Stimulated activated effector memory CD8-positive, alpha-beta T cell treated with anti-CD3 and anti-CD28 coated beads, Interleukin-12 subunit alpha, Interleukin-12 subunit beta, amount 100 ng/mL, for 72 hours (primary cell): ENCODE measurements around the gene CRHBP.
"Not testable (repeated sequence)": the region's sequence is repeated elsewhere in the genome, so short reads cannot be mapped to it uniquely, and the experiment has no call there.

Experiments used
- ATAC-seq: fragments of 150-1000 bp; cut with Tn5 transposase; 2 replicates; pipeline ENCODE4 v1.10.0; 2021
- DNase-seq, 2 donors: peaks; one replicate each; pipeline ENCODE4 v3.0.0; 2021 to 2022; ENCODE audit warnings: low spot score in 2 of 2
- H3K27ac Mint-ChIP-seq: one replicate; pipeline ENCODE4 v1.8.0; 2022; ENCODE audit warnings: mild to moderate bottlenecking, mixed read lengths
- H3K36me3 Mint-ChIP-seq: one replicate; pipeline ENCODE4 v1.8.0; 2022; ENCODE audit warnings: mild to moderate bottlenecking, mixed read lengths
- H3K4me1 Mint-ChIP-seq: one replicate; pipeline ENCODE4 v1.8.0; 2022; ENCODE audit warnings: mixed read lengths
- H3K4me3 Mint-ChIP-seq: one replicate; pipeline ENCODE4 v1.8.0; 2022; ENCODE audit warnings: mild to moderate bottlenecking, mixed read lengths
- H3K9me3 Mint-ChIP-seq: one replicate; pipeline ENCODE4 v1.8.0; 2022; ENCODE audit warnings: mixed read lengths

CRHBP gene, protein sequence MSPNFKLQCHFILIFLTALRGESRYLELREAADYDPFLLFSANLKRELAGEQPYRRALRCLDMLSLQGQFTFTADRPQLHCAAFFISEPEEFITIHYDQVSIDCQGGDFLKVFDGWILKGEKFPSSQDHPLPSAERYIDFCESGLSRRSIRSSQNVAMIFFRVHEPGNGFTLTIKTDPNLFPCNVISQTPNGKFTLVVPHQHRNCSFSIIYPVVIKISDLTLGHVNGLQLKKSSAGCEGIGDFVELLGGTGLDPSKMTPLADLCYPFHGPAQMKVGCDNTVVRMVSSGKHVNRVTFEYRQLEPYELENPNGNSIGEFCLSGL

DNA sequence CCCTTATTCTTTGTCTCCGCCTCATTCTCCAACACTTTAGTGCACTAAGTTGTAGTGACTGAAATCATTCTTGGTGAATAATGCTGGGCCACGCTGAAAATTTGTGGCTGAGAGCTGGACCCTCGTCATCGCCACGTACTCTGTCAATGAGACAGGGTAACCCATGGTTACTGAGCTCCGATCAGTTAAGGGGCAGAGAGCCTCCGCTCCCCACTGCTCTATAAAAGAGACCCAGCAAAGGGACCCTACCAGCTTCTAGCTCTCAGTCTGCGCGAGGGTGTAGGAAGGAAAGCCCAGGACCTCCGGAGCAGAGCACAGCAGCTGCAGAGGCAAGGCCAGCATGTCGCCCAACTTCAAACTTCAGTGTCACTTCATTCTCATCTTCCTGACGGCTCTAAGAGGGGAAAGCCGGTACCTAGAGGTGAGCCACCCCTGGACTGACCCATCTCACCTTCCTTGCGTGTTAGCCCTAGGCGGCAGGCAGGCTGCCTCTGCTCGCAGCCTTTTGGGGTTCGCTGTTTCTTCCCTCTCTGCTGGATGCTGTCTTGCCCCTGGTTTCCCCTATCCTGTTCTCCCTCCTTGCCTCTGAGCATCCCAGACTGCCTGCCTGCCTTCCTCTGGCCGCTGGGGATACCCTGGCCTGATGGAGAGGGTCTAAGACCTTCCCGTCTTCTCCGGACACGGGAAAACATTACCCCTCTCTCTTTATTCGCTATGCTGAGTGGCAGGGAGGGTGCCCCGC is at the start of gene CRHBP:
TSS of gene CRHBP (plus strand) at position 251 of the 742 bp plus-strand sequence. CDS start at position 341, 90 bp downstream.
- Mint-ChIP-seq H3K27ac (no peak within 1 kb of the TSS), H3K4me1 (peaks cover 6% of the 10 kb centered on the region), H3K9me3 (no peaks in the 10 kb centered on the region), H3K4me3 (no peak within 1 kb of the TSS), H3K36me3 (no peaks in the 10 kb centered on the region)
- ATAC-seq: peak; percentile 13
- DNase-seq: no peak

- DNase-seq (no peak), ATAC-seq (no peak)
- Mint-ChIP-seq H3K36me3 (no peaks in the 10 kb centered on the region), H3K9me3 (no peaks in the 10 kb centered on the region), H3K4me1 (no peaks in the 10 kb centered on the region), H3K27ac (no peak overlapping the region), H3K4me3 (no peak overlapping the region)
Observed at GRCh38 chr5:76908166-76908565, 44.7 kb upstream of the CRHBP start.

- H3K36me3 Mint-ChIP-seq, H3K4me1 Mint-ChIP-seq, ATAC-seq, DNase-seq, H3K9me3 Mint-ChIP-seq, H3K27ac Mint-ChIP-seq, H3K4me3 Mint-ChIP-seq: not testable (repeated sequence)
Observed at GRCh38 chr5:76910344-76910933, 42.4 kb upstream of the CRHBP start.

DNA sequence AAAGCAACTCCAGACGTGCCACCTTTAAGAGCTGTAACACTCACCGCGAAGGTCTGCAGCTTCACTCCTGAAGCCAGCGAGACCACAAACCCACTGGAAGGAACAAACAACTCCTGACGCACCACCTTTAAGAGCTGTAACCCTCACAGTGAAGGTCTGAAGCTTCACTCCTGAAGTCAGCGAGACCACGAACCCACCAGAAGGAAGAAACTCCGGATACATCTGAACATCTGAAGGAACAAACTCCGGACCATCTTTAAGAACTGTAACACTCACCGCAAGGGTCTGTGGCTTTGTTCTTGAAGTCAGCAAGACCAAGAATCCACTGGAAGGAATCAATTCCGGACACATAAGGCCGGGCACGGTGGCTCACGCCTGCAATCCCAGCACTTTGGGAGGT is 38.2 kb upstream of the CRHBP start:
- not testable (repeated sequence) for H3K9me3 Mint-ChIP-seq, H3K4me3 Mint-ChIP-seq, ATAC-seq

GRCh38 chr5:76918539-76918938 is 34.3 kb upstream of the CRHBP start:
- no peak overlapping the region for H3K27ac Mint-ChIP-seq
- ATAC-seq (peak; percentile 85), DNase-seq (no peak)
- H3K36me3 Mint-ChIP-seq: no peaks in the 10 kb centered on the region
- no peaks in the 10 kb centered on the region for H3K9me3 Mint-ChIP-seq
- H3K4me3 Mint-ChIP-seq: no peak overlapping the region
- no peaks in the 10 kb centered on the region for H3K4me1 Mint-ChIP-seq

More for the DNA sequence above, 38.2 kb upstream of the CRHBP start:
- not testable (repeated sequence) for H3K4me1 Mint-ChIP-seq, H3K36me3 Mint-ChIP-seq, DNase-seq, H3K27ac Mint-ChIP-seq

- H3K4me1 Mint-ChIP-seq: no peaks in the 10 kb centered on the region
- DNase-seq: no peak
- no peak overlapping the region for H3K4me3 Mint-ChIP-seq
- no peak for ATAC-seq
- H3K27ac Mint-ChIP-seq: no peak overlapping the region
- H3K36me3 Mint-ChIP-seq: no peaks in the 10 kb centered on the region
- H3K9me3 Mint-ChIP-seq: no peaks in the 10 kb centered on the region
Observed at GRCh38 chr5:76920491-76920890, 32.4 kb upstream of the CRHBP start.

DNA sequence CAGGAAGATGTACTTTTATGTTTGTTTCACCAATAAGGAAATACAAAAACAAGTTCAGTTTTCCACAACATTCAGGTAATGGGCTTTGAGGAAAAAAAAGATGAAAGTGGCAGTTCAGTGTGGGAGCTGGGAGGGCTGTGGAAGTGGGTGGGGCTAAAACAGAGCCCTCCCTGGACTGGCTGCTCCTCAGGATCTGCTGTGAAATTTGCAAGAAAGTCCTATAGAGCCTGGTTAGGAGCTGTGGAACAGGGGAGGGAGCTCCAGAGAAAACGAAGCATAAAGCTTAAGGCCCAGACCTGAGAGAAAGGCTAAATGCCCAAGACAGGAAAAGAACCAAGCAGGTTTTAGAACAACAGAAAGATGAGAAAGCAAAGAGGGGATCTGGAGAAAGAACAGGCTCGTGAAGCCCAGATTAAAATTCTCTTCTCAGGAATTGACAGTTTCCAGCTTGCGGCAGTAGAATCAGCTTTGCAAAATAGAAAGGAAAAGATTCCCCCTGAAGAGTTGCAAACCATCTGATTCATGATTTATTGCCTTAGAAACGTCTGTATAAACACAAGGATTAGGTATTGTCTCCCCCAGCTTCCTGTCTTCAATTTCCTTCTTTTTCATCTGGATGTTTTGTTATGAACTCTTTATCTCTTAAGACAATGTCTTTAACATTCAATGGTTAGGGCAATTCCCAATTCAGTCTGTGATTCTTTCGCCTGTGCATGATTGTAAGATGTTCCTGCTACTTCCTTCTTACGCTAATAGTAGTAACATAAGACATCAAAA is 26.3 kb upstream of the CRHBP start:
- H3K4me3 Mint-ChIP-seq: no peak overlapping the region
- H3K36me3 Mint-ChIP-seq: no peaks in the 10 kb centered on the region
- no peaks in the 10 kb centered on the region for H3K9me3 Mint-ChIP-seq
- no peaks in the 10 kb centered on the region for H3K4me1 Mint-ChIP-seq
- H3K27ac Mint-ChIP-seq: no peak overlapping the region
- ATAC-seq: no peak
- no peak for DNase-seq

GRCh38 chr5:76927961-76928360 is 24.9 kb upstream of the CRHBP start:
- peak; percentile 26 for ATAC-seq
- Mint-ChIP-seq H3K4me1 (no peaks in the 10 kb centered on the region), H3K36me3 (no peaks in the 10 kb centered on the region), H3K27ac (no peak overlapping the region), H3K9me3 (no peaks in the 10 kb centered on the region), H3K4me3 (no peak overlapping the region)
- no peak for DNase-seq

- H3K9me3 Mint-ChIP-seq: no peaks in the 10 kb centered on the region
- H3K27ac Mint-ChIP-seq: no peak overlapping the region
- DNase-seq: no peak
- H3K36me3 Mint-ChIP-seq: no peaks in the 10 kb centered on the region
- H3K4me1 Mint-ChIP-seq: no peaks in the 10 kb centered on the region
- H3K4me3 Mint-ChIP-seq: no peak overlapping the region
- no peak for ATAC-seq
Observed at GRCh38 chr5:76930083-76930482, 22.8 kb upstream of the CRHBP start.

DNA sequence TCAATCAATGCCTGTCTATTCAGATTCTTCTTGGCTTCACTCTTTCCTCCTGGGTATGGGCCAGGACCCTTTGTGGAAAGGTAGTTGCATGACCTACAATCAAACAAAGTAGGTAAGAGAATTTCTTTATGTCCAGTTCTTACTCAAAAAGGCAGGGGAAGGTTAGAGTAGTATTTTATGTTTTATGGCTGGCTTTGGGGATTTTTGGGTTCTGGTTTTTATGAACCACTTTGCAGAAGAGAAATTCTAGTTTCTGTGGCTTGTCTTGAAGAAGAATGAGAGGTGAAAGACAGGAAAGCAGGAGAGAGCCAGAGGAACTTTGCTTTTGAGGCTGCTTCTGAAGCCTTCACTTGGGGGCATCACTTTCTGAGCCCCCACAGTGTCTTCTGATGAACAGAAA is 14.7 kb upstream of the CRHBP start:
- Mint-ChIP-seq H3K4me3 (no peak overlapping the region), H3K4me1 (peaks cover 14% of the 10 kb centered on the region), H3K27ac (no peak overlapping the region), H3K9me3 (peaks cover 2% of the 10 kb centered on the region), H3K36me3 (no peaks in the 10 kb centered on the region)
- ATAC-seq (peak; percentile 43), DNase-seq (no peak)

DNA sequence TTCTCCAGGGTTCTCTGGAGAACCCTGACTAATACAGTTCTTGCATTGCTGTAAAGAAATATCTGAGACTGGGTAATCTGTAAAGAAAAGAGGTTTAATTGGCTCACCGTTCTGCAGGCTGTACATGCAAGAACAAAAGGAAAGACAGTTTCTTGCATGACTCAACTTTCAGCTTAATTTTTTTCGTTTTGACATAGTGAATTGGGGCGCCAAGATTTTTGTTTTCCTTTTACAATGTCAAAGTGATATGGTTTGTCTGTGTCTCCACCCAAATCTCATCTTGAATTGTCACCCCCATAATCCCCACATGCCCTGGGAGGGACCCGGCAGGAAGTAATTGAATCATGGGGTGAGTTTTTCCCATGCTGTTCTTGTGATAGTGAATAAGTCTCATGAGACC is 11.8 kb upstream of the CRHBP start:
- DNase-seq (no peak), ATAC-seq (peak; percentile 56)
- Mint-ChIP-seq H3K4me1 (peaks cover 14% of the 10 kb centered on the region), H3K9me3 (peaks cover 2% of the 10 kb centered on the region), H3K36me3 (no peaks in the 10 kb centered on the region), H3K27ac (no peak overlapping the region), H3K4me3 (no peak overlapping the region)

- no peak for ATAC-seq
- no peak overlapping the region for H3K4me3 Mint-ChIP-seq
Observed at GRCh38 chr5:76941442-76941841, 11.4 kb upstream of the CRHBP start.

DNA sequence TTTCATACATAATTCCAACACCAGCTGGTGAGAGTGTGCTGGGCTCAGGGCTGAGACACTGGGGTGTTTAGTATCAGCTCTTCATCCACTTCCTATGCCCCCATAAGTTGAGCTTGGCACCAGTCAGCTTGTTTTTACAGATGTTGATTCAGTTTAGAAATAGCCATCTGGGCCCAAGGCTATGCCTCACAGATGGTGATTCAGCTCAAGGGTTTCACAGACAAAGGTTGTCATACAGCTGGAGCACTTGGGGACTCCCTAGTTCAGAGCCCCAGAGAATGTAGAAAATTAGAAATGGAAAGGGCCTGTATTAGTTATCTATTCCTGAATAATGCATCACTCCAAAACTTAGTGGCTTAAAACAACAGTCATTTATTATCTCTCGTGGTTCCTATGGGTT is 10.3 kb upstream of the CRHBP start:
- ATAC-seq: peak; percentile 58
- H3K36me3 Mint-ChIP-seq: no peaks in the 10 kb centered on the region
- H3K27ac Mint-ChIP-seq: no peak overlapping the region
- DNase-seq: no peak
- peaks cover 2% of the 10 kb centered on the region for H3K9me3 Mint-ChIP-seq
- H3K4me3 Mint-ChIP-seq: no peak overlapping the region
- H3K4me1 Mint-ChIP-seq: peaks cover 14% of the 10 kb centered on the region

More at GRCh38 chr5:76941442-76941841, 11.4 kb upstream of the CRHBP start:
- Mint-ChIP-seq H3K36me3 (no peaks in the 10 kb centered on the region), H3K9me3 (peaks cover 2% of the 10 kb centered on the region), H3K4me1 (peaks cover 14% of the 10 kb centered on the region), H3K27ac (no peak overlapping the region)
- no peak for DNase-seq

DNA sequence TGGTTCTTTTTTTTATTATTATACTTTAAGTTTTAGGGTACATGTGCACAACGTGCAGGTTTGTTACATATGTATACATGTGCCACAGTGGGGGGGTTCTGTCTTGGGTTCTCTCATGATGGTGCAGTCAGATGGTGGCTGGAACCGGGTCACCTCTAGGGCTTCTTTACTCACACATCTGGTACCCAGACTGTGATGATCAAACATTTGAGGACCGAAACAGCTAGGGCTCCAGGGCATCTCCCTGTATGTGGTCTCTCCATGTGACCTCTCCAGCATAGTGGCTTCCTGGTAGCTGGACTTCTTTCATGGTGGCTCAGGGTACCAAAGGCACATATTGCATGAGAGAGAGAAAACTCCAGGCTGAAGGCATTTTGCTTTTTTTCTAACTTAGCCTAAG is 9.8 kb upstream of the CRHBP start:
- no peaks in the 10 kb centered on the region for H3K36me3 Mint-ChIP-seq
- no peak for ATAC-seq
- no peak overlapping the region for H3K27ac Mint-ChIP-seq
- peaks cover 2% of the 10 kb centered on the region for H3K9me3 Mint-ChIP-seq
- H3K4me3 Mint-ChIP-seq: no peak overlapping the region
- H3K4me1 Mint-ChIP-seq: peaks cover 10% of the 10 kb centered on the region
- DNase-seq: no peak

DNA sequence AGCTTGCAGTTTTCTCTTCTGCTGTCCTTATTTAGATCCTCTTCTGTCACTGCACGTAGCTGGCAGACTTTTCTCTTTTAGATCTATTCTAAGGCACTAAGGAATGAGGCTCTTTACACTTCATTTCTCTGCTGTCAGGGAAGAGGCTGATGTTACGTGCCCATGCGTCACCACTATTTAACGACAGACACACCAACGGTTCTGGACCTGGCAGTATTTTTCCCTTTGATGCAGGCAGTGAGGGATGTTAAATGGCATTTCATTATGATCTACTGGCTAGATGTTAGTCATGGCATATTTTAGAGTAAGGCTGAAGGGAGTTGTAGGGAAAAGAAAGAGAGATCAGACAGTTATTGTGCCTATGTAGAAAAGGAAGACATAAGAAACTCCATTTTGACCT is 8.2 kb upstream of the CRHBP start:
- DNase-seq (no peak), ATAC-seq (no peak)
- H3K36me3 Mint-ChIP-seq: no peaks in the 10 kb centered on the region
- H3K27ac Mint-ChIP-seq: no peak overlapping the region
- peaks cover 5% of the 10 kb centered on the region for H3K4me1 Mint-ChIP-seq
- H3K4me3 Mint-ChIP-seq: no peak overlapping the region
- H3K9me3 Mint-ChIP-seq: peaks cover 2% of the 10 kb centered on the region
